HCT116 (cell line): Measurements from ENCODE around the gene ZC3H8. TPM values are rescaled to one million over a fixed set of nuclear protein-coding genes. Genes with fewer than 3 reads are reported as not detected.

Source experiments
- ATAC-seq: fragments of 200-7000 bp; cut with Tn5 transposase; 2 replicates; pipeline ENCODE4 v1.9.1; 2020; ENCODE audit warnings: mild to moderate bottlenecking, moderate library complexity
- BruUV-seq: library from RNA; stranded (reverse); fragments of 400-500 nt; replicated peaks from 2 replicates; lab custom pipeline; 2021; lab: Mats Ljungman, UMichigan
- CTCF ChIA-PET: fragments of 300-600 bp; sonication (Branson Sonifier 250); formaldehyde crosslinking; loops from one replicate; lab custom pipeline; 2021; ENCODE audit warnings: antibody characterized with exemption; lab: Charles Lee
- POLR2A ChIA-PET: fragments of 300-600, 350-600 bp; sonication (Branson Sonifier 250); formaldehyde crosslinking; loops from one replicate; lab custom pipeline; 2021; ENCODE audit warnings: antibody characterized with exemption; lab: Charles Lee
- RAD21 ChIA-PET, 2 experiments: fragments of 300-600 bp; sonication (Branson Sonifier 250); formaldehyde crosslinking; loops; one replicate each; lab custom pipeline; 2023; ENCODE audit warnings: low total read pairs in 2 of 2; ENCODE audit not compliant: uncharacterized antibody in 2 of 2, unreplicated experiment in 2 of 2, low non-redundant PET in 1 of 2; lab: Charles Lee
- DNase-seq: peaks from one replicate; pipeline ENCODE4 v3.0.0-alpha.2; 2010; ENCODE audit warnings: low read depth, low spot score
- H2AFZ ChIP-seq: fragments of 200-600 bp; shearing (Covaris generic), sonication (generic); 2 replicates; pipeline ENCODE4 v1.6.1; 2017; ENCODE audit warnings: low read depth, mixed run types, mixed read lengths, antibody characterized with exemption, low read length; ENCODE audit not compliant: poor library complexity, severe bottlenecking
- H3K27ac ChIP-seq: 2 replicates; pipeline ENCODE4 v1.5.1; 2012; ENCODE audit warnings: low read depth, low read length
- H3K27me3 ChIP-seq: fragments of 200-600 bp; sonication (generic); 2 replicates; pipeline ENCODE4 v1.6.1; 2016; ENCODE audit warnings: mixed run types, low read length, mixed read lengths; ENCODE audit not compliant: insufficient read depth
- H3K36me3 ChIP-seq, 2 experiments: fragments of 200-500 bp in 1 of 2; fragments of 200-600 bp in 1 of 2; sonication (Bioruptor generic) in 1 of 2; sonication (generic) in 1 of 2; 2 replicates each; pipeline versions ENCODE4 v1.5.1 to v1.6.1; 2014 to 2016; ENCODE audit warnings: low read length in 2 of 2, inconsistent platforms in 1 of 2, mixed read lengths in 1 of 2, mixed run types in 1 of 2; ENCODE audit not compliant: insufficient read depth in 2 of 2, control insufficient read depth in 1 of 2
- H3K4me1 ChIP-seq, 2 experiments: fragments of 200-600 bp in 1 of 2; sonication (generic) in 1 of 2; 2 replicates each; pipeline versions ENCODE4 v1.5.1 to v1.6.1; 2012 to 2017; ENCODE audit warnings: low read length in 2 of 2, inconsistent platforms in 1 of 2, mild to moderate bottlenecking in 1 of 2, mixed read lengths in 1 of 2, mixed run types in 1 of 2, moderate library complexity in 1 of 2; ENCODE audit not compliant: insufficient read depth in 2 of 2, control insufficient read depth in 1 of 2
- H3K4me2 ChIP-seq: fragments of 200-600 bp; sonication (generic); 2 replicates; pipeline ENCODE4 v1.6.1; 2017; ENCODE audit warnings: mixed run types, low read length, mixed read lengths
- H3K4me3 ChIP-seq, 2 experiments: fragments of 200-600 bp in 1 of 2; sonication (generic) in 1 of 2; replicated peaks in 1 of 2; 2 replicates each; pipeline ENCODE4 v1.5.1; 2011 to 2016; ENCODE audit warnings: low read length in 2 of 2, control low read depth in 1 of 2, low read depth in 1 of 2, mild to moderate bottlenecking in 1 of 2, mixed read lengths in 1 of 2, mixed run types in 1 of 2
- H3K79me2 ChIP-seq: fragments of 200-600 bp; sonication (generic); 2 replicates; pipeline ENCODE4 v1.6.1; 2017; ENCODE audit warnings: mild to moderate bottlenecking, mixed run types, low read length, moderate library complexity, mixed read lengths; ENCODE audit not compliant: insufficient read depth
- H3K9ac ChIP-seq: fragments of 200-600 bp; sonication (generic); 2 replicates; pipeline ENCODE4 v1.6.1; 2016; ENCODE audit warnings: low read length, mixed read lengths
- H3K9me2 ChIP-seq: fragments of 200-600 bp; sonication (generic), shearing (Covaris generic); 2 replicates; pipeline ENCODE4 v1.6.1; 2017; ENCODE audit warnings: mixed run types, mild to moderate bottlenecking, moderate library complexity; ENCODE audit not compliant: insufficient read depth
- H3K9me3 ChIP-seq, 2 experiments: fragments of 200-500 bp in 1 of 2; fragments of 200-600 bp in 1 of 2; sonication (Bioruptor generic) in 1 of 2; sonication (generic) in 1 of 2; 2 replicates each; pipeline ENCODE4 v1.6.1; 2014 to 2017; ENCODE audit warnings: low read length in 2 of 2, mixed read lengths in 2 of 2, inconsistent platforms in 1 of 2, low read depth in 1 of 2, mild to moderate bottlenecking in 1 of 2, mixed run types in 1 of 2, moderate library complexity in 1 of 2; ENCODE audit not compliant: control insufficient read depth in 1 of 2, insufficient read depth in 1 of 2
- H4K20me1 ChIP-seq: fragments of 200-600 bp; sonication (generic), shearing (Covaris generic); 2 replicates; pipeline ENCODE4 v1.6.1; 2017; ENCODE audit warnings: mixed run types, mild to moderate bottlenecking, moderate library complexity; ENCODE audit not compliant: insufficient read depth
- CBX3 ChIP-seq: IDR thresholded peaks from 2 replicates; pipeline ENCODE4 v1.6.1; 2012; ENCODE audit warnings: low read depth
- ELF1 ChIP-seq: IDR thresholded peaks from 2 replicates; pipeline ENCODE4 v1.6.1; 2012; ENCODE audit warnings: low read depth, borderline replicate concordance
- EZH2 ChIP-seq: fragments of 200-600 bp; sonication (generic); IDR thresholded peaks from 2 replicates; pipeline ENCODE4 v1.6.1; 2017; ENCODE audit warnings: antibody characterized with exemption, mixed run types
- EZH2phosphoT487 ChIP-seq: fragments of 200-600 bp; IDR thresholded peaks from 2 replicates; pipeline ENCODE4 v1.6.1; 2018; ENCODE audit warnings: antibody characterized with exemption, borderline replicate concordance
- POLR2A ChIP-seq: IDR thresholded peaks from 2 replicates; pipeline ENCODE4 v1.7.0; 2011; ENCODE audit warnings: borderline replicate concordance; ENCODE audit not compliant: insufficient read depth, insufficient read length; ENCODE audit errors: extremely low read depth
- POLR2AphosphoS5 ChIP-seq: IDR thresholded peaks from 2 replicates; pipeline ENCODE4 v1.6.1; 2011; ENCODE audit warnings: mild to moderate bottlenecking, low read depth, low read length, moderate library complexity
- SIN3A ChIP-seq: IDR thresholded peaks from 2 replicates; pipeline ENCODE4 v1.6.1; 2012; ENCODE audit warnings: low read depth
- ZNF274 ChIP-seq: fragments of 200-500 bp; sonication (Bioruptor generic); IDR thresholded peaks from 2 replicates; pipeline ENCODE4 v1.6.1; 2014; ENCODE audit warnings: mild to moderate bottlenecking, low read depth, low read length, inconsistent platforms
- intact Hi-C: fragments of 100-400 bp; cut with micrococcal nuclease; formaldehyde crosslinking; loops from 2 replicates; pipeline ENCODE4 v1.10.0; 2022
- total RNA-seq: library from RNA; stranded (reverse); gene quantifications from one replicate; pipeline ENCODE4 v1.2.1, GENCODE V29; 2021; ENCODE audit not compliant: unreplicated experiment
- TF ChIP-seq, protein P1 (sequence below): IDR thresholded peaks from 2 replicates; pipeline ENCODE4 v1.6.1; 2012; ENCODE audit warnings: low read depth
- TF ChIP-seq, protein P2 (sequence below), 3 experiments: fragments of 200-600 bp in 1 of 3; sonication (generic) in 1 of 3; IDR thresholded peaks in 2 of 3; conservative IDR thresholded peaks in 1 of 3; 2 replicates each; pipeline ENCODE4 v1.5.1; 2012 to 2017; ENCODE audit warnings: low read depth in 2 of 3, low read length in 2 of 3, antibody characterized with exemption in 1 of 3, borderline replicate concordance in 1 of 3, control low read depth in 1 of 3, mild to moderate bottlenecking in 1 of 3, mixed read lengths in 1 of 3, mixed run types in 1 of 3, moderate library complexity in 1 of 3; ENCODE audit not compliant: insufficient read depth in 1 of 3
- TF ChIP-seq, protein P3 (sequence below): IDR thresholded peaks from 2 replicates; pipeline ENCODE4 v1.6.1; 2012

The ZC3H8 gene
- total RNA-seq, 1 experiment from 2014 or later: 13.4 TPM

DNA sequence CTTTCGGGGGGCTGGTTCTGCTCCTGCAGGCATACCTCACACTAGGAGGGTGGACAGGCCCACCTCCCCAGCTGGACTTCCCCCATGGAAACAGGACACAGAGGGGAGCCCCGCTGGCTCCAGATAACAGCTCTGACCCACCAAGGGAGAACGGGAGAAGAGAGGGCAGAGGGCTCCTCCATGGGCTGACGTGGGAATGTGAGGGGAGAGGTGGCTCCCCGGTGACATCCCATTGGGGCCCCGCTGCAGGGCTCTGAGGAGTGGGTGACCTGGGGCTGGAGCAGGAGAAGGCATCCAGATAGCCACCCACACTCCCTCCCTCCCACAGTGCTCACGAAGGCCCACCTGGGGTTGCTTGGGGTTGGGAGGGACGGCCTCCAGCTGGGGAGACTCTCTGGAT is 70.7 kb downstream of the ZC3H8 start:
- ChIA-PET POLR2A (no interaction called here), CTCF (no interaction called here), RAD21 (no interaction called here)
- no peak overlapping the region for H3K4me2 ChIP-seq
- H3K79me2 ChIP-seq: no peaks in the 10 kb centered on the region
- intact Hi-C loops: no loop called here
- no peaks in the 10 kb centered on the region for H3K36me3 ChIP-seq
- no peak overlapping the region for H3K4me3 ChIP-seq
- no peak for ATAC-seq
- no peak overlapping the region for H3K27ac ChIP-seq
- no peak overlapping the region for H2AFZ ChIP-seq
- no peaks in the 10 kb centered on the region for H3K9me2 ChIP-seq
- no peaks in the 10 kb centered on the region for H4K20me1 ChIP-seq
- peaks cover 0 to 14% of the 10 kb centered on the region in 2 experiments; a peak in 2 of 4 replicates for H3K4me1 ChIP-seq
- no TSS peak for BruUV-seq
- no peaks in the 10 kb centered on the region for H3K9me3 ChIP-seq
- H3K9ac ChIP-seq: no peak overlapping the region
- TF ChIP-seq POLR2AphosphoS5 (no peak), SIN3A (no peak), EZH2phosphoT487 (no peak), CBX3 (no peak)
- TF ChIP-seq, protein P1, sequence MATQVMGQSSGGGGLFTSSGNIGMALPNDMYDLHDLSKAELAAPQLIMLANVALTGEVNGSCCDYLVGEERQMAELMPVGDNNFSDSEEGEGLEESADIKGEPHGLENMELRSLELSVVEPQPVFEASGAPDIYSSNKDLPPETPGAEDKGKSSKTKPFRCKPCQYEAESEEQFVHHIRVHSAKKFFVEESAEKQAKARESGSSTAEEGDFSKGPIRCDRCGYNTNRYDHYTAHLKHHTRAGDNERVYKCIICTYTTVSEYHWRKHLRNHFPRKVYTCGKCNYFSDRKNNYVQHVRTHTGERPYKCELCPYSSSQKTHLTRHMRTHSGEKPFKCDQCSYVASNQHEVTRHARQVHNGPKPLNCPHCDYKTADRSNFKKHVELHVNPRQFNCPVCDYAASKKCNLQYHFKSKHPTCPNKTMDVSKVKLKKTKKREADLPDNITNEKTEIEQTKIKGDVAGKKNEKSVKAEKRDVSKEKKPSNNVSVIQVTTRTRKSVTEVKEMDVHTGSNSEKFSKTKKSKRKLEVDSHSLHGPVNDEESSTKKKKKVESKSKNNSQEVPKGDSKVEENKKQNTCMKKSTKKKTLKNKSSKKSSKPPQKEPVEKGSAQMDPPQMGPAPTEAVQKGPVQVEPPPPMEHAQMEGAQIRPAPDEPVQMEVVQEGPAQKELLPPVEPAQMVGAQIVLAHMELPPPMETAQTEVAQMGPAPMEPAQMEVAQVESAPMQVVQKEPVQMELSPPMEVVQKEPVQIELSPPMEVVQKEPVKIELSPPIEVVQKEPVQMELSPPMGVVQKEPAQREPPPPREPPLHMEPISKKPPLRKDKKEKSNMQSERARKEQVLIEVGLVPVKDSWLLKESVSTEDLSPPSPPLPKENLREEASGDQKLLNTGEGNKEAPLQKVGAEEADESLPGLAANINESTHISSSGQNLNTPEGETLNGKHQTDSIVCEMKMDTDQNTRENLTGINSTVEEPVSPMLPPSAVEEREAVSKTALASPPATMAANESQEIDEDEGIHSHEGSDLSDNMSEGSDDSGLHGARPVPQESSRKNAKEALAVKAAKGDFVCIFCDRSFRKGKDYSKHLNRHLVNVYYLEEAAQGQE: no peak
- no peak for DNase-seq
- H3K27me3 ChIP-seq: no peaks in the 10 kb centered on the region

DNA sequence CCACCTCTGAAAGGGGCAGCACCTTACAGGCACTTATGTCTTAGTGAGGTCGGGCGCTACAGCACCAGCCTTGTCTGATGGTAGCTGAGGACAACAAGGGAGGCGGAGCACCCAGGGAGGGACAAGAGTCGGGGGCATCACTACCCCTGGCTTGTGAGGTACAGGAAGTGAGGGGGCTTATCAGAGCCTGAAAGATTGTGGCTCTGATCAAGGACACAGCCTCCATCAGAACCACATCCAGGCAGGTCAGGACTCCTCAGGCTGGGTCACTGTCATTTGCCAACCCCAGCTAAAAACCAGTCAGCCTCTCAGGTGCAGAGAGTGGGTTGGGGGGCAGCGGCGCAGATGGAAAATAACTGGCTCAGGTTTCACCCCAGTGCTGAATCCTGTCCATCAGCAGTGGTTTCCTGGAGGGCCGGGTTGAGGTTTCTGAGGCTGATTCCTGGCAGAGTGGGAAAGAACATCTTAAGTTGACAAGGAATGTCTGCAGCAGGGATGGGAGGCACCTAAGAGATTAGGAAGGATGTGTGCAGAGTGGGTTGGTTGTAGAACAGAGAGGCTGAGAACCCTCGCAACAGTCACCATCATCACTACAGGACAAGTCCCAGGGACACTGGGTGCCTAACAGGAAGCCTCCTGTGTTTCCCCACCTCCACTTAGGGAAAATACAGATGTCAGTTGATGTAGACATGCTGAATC is 71.4 kb downstream of the ZC3H8 start:
- no peaks in the 10 kb centered on the region for H4K20me1 ChIP-seq
- no TSS peak for BruUV-seq
- no peaks in the 10 kb centered on the region for H3K9me2 ChIP-seq
- DNase-seq (no peak), ATAC-seq (no peak)
- H3K79me2 ChIP-seq: no peaks in the 10 kb centered on the region
- no peak overlapping the region for H3K4me2 ChIP-seq
- ChIA-PET POLR2A (no interaction called here), CTCF (no interaction called here), RAD21 (no interaction called here)
- H3K36me3 ChIP-seq: no peaks in the 10 kb centered on the region
- H3K27ac ChIP-seq: no peak overlapping the region
- H3K27me3 ChIP-seq: no peaks in the 10 kb centered on the region
- no peaks in the 10 kb centered on the region for H3K9me3 ChIP-seq
- intact Hi-C loops: no loop called here
- TF ChIP-seq, protein P2, sequence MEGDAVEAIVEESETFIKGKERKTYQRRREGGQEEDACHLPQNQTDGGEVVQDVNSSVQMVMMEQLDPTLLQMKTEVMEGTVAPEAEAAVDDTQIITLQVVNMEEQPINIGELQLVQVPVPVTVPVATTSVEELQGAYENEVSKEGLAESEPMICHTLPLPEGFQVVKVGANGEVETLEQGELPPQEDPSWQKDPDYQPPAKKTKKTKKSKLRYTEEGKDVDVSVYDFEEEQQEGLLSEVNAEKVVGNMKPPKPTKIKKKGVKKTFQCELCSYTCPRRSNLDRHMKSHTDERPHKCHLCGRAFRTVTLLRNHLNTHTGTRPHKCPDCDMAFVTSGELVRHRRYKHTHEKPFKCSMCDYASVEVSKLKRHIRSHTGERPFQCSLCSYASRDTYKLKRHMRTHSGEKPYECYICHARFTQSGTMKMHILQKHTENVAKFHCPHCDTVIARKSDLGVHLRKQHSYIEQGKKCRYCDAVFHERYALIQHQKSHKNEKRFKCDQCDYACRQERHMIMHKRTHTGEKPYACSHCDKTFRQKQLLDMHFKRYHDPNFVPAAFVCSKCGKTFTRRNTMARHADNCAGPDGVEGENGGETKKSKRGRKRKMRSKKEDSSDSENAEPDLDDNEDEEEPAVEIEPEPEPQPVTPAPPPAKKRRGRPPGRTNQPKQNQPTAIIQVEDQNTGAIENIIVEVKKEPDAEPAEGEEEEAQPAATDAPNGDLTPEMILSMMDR (IDR thresholded peaks at IDR 0.05 in 2 of 3, conservative IDR thresholded peaks at IDR 0.05 in 1 of 3; ENCODE audit: borderline replicate concordance in 1 of 3, insufficient read depth in 1 of 3, low read depth in 2 of 3, low read length in 2 of 3): no peak
- TF ChIP-seq, protein P3, sequence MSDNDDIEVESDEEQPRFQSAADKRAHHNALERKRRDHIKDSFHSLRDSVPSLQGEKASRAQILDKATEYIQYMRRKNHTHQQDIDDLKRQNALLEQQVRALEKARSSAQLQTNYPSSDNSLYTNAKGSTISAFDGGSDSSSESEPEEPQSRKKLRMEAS: no peak
- no peak for TF ChIP-seq CBX3
- TF ChIP-seq POLR2A: no peak
- TF ChIP-seq ZNF274: no peak
- no peak for TF ChIP-seq ELF1
- no peak for TF ChIP-seq EZH2
- TF ChIP-seq EZH2phosphoT487: no peak
- no peak for TF ChIP-seq SIN3A
- peaks cover 0 to 11% of the 10 kb centered on the region in 2 experiments; a peak in 2 of 4 replicates for H3K4me1 ChIP-seq
- no peak overlapping the region for H2AFZ ChIP-seq
- H3K4me3 ChIP-seq: no peak overlapping the region
- no peak overlapping the region for H3K9ac ChIP-seq
